Right lung (tissue), 5 donors: Measurements from ENCODE around the gene IBA57. TPM values are rescaled to one million over a fixed set of nuclear protein-coding genes. Genes with fewer than 3 reads are reported as not detected.
"Not testable (repeated sequence)": the region's sequence is repeated elsewhere in the genome, so short reads cannot be mapped to it uniquely, and the experiment has no call there.

Experiments used
- DNase-seq, 2 donors: peaks; one replicate each; pipeline ENCODE4 v3.0.0-alpha.2; 2013
- polyA plus RNA-seq, 5 donors: library from polyadenylated mRNA; unstranded; fragments of 120-200 nt; gene quantifications; one replicate each; pipeline versions ENCODE4 v1.2.1 to v1.2.3, GENCODE V29; 2013; ENCODE audit warnings: inconsistent platforms in 1 of 5, low replicate concordance in 1 of 5; ENCODE audit not compliant: insufficient read length in 5 of 5, insufficient read depth in 1 of 5

IBA57 gene
- polyA plus RNA-seq, 5 donors = 4.5 to 8.4 (median 5.7) TPM

DNA sequence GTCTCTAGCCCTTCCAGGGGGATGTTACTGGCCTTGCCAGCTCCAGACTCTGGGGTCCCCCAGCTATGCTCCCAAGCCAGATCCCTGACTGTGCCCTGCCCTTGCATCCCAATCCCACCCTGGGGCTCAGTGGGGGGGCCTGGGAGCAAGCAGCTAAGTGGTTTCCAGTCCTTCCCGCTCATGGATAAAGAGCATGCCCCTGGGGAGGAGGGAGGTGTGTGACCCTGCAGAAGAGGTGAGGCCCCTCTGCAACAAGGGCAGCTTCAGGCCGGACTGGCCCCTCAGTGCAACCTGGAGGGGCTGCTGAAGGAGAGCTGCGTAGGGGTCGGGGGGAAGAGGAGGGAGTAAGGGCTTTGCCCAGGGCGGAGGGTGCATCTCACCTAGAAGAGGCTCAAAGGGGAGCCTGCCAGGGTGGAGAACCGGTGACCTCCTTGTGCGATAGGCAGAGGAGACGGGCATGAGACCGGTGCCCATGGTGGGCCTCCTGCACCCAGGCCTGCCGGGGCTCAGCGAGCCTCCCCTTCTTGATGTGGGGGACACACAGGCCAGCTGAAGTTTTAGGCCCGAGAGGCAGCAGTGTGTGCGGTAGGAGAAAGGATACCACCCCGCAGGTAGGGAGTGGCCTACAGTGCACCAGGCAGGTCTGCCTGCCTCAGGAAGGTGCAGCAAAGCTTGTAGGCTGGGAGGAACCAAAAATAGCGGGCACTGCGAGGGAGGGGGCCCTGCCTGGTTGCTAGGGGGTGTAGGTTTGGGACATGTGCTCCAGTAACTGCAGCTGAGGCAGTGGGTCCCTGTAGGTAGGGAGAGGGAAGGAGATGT, 45.3 kb downstream of the IBA57 start:
- DNase-seq = no peak

DNA sequence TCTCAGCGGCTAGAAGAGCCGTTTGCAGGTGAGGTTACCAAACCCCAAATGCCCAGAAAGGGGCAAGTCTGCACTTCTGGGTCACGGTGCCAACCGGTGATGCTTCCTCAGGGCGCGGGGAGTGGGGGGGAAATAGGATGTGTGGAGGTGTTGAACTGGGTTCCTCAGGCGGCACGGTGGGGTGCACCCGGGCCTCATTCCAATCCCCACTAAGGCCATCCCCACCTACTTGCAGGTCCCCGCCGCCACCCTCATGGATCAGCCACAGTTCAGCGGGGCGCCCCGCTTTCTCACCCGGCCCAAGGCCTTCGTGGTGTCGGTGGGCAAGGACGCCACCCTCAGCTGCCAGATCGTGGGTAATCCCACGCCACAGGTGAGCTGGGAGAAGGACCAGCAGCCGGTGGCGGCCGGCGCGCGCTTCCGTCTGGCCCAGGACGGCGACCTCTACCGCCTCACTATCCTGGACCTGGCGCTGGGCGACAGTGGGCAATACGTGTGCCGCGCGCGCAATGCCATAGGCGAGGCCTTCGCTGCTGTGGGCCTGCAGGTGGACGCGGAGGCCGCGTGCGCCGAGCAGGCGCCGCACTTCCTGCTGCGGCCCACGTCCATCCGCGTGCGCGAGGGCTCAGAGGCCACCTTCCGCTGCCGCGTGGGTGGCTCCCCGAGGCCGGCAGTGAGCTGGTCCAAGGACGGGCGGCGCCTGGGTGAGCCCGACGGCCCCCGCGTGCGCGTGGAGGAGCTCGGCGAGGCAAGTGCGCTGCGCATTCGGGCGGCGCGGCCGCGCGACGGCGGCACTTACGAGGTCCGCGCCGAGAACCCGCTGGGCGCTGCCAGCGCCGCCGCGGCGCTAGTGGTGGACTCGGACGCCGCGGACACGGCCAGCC, 46.2 kb downstream of the IBA57 start:
- DNase-seq = no peak

DNA sequence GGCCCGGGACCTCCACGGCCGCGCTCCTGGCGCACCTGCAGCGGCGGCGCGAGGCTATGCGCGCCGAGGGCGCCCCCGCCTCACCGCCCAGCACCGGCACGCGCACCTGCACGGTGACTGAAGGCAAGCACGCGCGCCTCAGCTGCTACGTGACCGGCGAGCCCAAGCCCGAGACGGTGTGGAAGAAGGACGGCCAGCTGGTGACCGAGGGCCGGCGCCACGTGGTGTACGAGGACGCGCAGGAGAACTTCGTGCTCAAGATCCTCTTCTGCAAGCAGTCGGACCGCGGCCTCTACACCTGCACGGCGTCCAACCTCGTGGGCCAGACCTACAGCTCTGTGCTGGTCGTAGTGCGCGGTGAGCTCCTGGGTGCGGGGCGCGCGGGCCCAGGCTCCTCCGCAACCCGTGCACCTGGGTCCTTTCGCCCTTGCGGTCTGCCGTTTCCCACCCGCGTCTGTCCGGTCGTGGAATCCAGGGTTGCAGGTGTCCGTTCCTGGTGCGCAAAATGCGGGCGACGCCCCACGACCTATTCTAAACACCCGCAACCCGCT, 46.9 kb downstream of the IBA57 start:
- no peak for DNase-seq

- DNase-seq = peak; percentile 81 to 83
These were observed 47.6 kb downstream of the IBA57 start for GRCh38 chr1:228212966-228213844.

DNA sequence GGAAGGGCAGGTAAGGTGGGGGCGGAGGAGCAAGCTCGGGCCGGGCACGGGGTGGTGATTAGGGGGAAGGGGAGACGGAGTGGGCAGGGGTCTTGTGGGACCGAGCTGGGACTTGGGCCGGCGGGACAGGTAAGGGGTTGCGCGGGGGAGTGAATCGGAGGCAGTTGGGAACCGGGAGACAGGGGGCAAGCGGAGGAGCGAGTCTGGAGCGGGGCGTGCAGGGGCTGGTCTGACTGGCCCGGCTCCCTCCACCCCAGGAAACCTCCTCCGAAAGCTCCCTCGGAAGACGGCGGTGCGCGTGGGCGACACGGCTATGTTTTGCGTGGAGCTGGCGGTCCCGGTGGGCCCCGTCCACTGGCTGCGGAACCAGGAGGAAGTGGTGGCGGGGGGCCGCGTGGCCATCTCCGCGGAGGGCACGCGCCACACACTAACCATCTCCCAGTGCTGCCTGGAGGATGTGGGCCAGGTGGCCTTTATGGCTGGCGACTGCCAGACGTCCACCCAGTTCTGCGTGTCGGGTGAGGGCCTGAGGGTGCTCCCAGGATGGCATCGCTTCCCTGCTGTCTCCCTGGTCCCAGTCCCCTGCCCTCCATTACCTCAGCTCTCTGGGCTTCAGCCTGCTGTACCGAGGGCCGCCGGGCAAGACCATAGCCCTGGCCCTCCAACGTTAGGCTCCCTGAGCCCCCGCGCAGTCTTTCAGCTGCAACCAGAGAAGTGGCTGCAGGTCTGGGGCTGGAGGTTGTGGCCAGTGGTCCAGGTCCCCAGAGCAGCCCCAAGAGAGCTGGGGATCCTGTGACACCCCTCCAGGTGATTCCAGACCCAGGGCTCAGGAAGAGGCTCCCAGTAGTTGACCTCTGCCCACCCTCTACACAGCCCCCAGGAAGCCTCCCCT, 48.6 kb downstream of the IBA57 start:
- DNase-seq = no peak

GRCh38 chr1:228214921-228215662, 49.5 kb downstream of the IBA57 start:
- DNase-seq = no peak

- DNase-seq = no peak
These were observed 50.1 kb downstream of the IBA57 start for GRCh38 chr1:228215663-228216116.

DNA sequence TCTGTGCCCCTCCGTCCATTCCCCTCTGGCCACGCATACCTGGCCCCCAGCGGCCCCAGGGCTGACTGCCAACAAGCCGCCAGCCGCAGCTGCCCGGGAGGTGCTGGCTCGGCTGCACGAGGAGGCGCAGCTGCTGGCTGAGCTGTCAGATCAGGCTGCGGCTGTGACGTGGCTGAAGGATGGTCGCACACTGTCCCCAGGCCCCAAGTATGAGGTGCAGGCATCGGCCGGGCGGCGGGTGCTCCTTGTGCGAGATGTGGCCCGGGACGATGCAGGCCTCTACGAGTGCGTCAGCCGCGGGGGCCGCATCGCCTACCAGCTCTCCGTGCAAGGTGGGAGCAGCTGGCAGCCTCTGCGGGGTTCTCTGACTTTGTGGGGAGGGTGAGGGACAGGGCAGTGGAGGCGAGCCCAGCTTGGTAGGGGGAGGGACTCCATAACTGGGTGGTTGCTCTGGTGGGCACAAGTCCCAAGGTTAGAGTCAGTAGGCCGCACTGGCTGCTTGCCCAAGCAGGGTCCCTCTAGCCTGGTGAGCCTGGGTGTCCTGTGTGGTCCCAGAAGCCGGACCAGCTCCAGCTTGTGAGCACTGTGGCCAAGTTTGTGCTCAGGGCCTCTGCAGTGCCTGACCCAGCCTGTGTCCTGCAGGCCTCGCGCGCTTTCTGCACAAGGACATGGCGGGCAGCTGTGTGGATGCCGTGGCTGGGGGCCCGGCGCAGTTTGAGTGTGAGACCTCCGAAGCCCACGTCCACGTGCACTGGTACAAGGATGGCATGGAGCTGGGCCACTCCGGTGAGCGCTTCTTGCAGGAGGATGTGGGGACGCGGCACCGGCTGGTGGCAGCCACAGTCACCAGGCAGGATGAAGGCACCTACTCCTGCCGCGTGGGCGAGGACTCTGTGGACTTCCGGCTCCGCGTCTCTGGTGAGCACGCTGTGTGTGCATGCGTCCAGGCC, 51.0 kb downstream of the IBA57 start:
- DNase-seq = no peak

- no peak for DNase-seq
These were observed 52.1 kb downstream of the IBA57 start for GRCh38 chr1:228217551-228218344.

GRCh38 chr1:228218513-228219244, 53.1 kb downstream of the IBA57 start:
- DNase-seq = no peak

- no peak for DNase-seq
These were observed 53.8 kb downstream of the IBA57 start for GRCh38 chr1:228219245-228219961.

GRCh38 chr1:228219962-228220780, 54.6 kb downstream of the IBA57 start:
- DNase-seq = no peak

GRCh38 chr1:228221097-228221496, 55.5 kb downstream of the IBA57 start:
- DNase-seq = not testable (repeated sequence)

GRCh38 chr1:228222548-228222947, 56.9 kb downstream of the IBA57 start:
- no peak for DNase-seq
